Measurements from ENCODE around the gene CRIM1.

Gene CRIM1

DNA sequence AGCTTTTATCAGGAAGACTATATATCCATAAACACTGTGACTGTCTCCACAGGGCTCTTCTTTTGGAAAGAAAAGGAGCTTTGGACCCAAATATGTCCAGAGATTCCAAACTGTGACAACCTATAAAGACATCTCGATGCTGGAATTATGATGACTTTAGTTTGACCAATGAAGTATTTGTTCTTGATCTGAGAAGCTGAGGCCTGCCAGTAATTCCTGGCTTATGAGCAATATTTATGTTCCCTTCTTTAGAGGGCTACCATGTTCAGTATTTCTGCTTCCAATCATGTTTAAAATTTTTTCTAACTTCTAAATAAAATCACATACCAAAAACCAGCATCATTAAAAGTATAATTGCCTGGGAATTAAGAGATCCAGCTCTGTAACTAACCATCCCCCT lies 201.3 kb downstream of the CRIM1 start:
- Histone ChIP-seq H3K4me1 (ENCODE audit: insufficient read depth, low read length) (peaks cover 29% of the 10 kb centered on the region), H3K27me3 (ENCODE audit: insufficient read depth, low read length) (no peaks in the 10 kb centered on the region), H3K9me3 (ENCODE audit: insufficient read depth, low read depth, low read length) (no peaks in the 10 kb centered on the region), H3K9ac (ENCODE audit: low read depth, low read length) (no peak overlapping the region), H3K27ac (ENCODE audit: low read depth, low read length) (no peak overlapping the region), H3K36me3 (ENCODE audit: insufficient read depth, low read length) (peaks cover 53% of the 10 kb centered on the region), H3K4me3 (ENCODE audit: low read length) (no peak overlapping the region)
- WGBS = 90% methylated on average over 1 of the region's 1 CpG

GRCh38 chr2:36559221-36559942 lies 203.8 kb downstream of the CRIM1 start:
- Histone ChIP-seq H3K4me1 (ENCODE audit: insufficient read depth, low read length) (peaks cover 53% of the 10 kb centered on the region), H3K27me3 (ENCODE audit: insufficient read depth, low read length) (no peaks in the 10 kb centered on the region), H3K9me3 (ENCODE audit: insufficient read depth, low read depth, low read length) (no peaks in the 10 kb centered on the region), H3K4me3 (ENCODE audit: low read length) (no peak overlapping the region), H3K36me3 (ENCODE audit: insufficient read depth, low read length) (peaks cover 31% of the 10 kb centered on the region), H3K27ac (ENCODE audit: low read depth, low read length) (peak overlapping the region; percentile 6; the same call in 1 of the 2 replicates), H3K9ac (ENCODE audit: low read depth, low read length) (no peak overlapping the region)
- 78% methylated on average over 11 of the region's 11 CpGs for WGBS

DNA sequence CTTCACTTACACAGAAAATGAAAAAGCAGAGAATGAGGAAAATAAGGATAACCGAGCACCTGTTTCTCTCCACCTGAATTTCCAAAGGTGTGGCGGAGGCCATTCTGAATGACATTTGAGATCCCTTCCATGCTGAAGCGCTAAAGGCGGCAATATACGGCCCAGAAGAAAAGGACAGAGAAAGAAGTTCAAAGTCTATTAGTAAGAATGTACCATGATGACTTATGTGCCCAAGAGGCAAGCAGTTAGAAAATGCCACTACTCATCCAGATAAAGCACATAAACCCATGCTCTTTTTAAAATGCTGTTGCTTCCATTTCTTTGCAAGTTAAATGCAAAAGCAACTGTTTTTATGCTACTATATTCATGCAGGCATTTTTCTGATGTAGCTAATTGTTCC lies 205.1 kb downstream of the CRIM1 start:
- 96% methylated on average over 5 of the region's 5 CpGs for WGBS
- no peaks in the 10 kb centered on the region for H3K9me3 ChIP-seq (ENCODE audit: insufficient read depth, low read depth, low read length)
- peaks cover 57% of the 10 kb centered on the region for H3K4me1 ChIP-seq (ENCODE audit: insufficient read depth, low read length)
- peaks cover 18% of the 10 kb centered on the region for H3K36me3 ChIP-seq (ENCODE audit: insufficient read depth, low read length)
- H3K27ac ChIP-seq (ENCODE audit: low read depth, low read length) = peak overlapping the region; percentile 73
- no peaks in the 10 kb centered on the region for H3K27me3 ChIP-seq (ENCODE audit: insufficient read depth, low read length)
- no peak overlapping the region for H3K4me3 ChIP-seq (ENCODE audit: low read length)
- H3K9ac ChIP-seq (ENCODE audit: low read depth, low read length) = no peak overlapping the region; the same call in 1 of the 2 replicates

DNA sequence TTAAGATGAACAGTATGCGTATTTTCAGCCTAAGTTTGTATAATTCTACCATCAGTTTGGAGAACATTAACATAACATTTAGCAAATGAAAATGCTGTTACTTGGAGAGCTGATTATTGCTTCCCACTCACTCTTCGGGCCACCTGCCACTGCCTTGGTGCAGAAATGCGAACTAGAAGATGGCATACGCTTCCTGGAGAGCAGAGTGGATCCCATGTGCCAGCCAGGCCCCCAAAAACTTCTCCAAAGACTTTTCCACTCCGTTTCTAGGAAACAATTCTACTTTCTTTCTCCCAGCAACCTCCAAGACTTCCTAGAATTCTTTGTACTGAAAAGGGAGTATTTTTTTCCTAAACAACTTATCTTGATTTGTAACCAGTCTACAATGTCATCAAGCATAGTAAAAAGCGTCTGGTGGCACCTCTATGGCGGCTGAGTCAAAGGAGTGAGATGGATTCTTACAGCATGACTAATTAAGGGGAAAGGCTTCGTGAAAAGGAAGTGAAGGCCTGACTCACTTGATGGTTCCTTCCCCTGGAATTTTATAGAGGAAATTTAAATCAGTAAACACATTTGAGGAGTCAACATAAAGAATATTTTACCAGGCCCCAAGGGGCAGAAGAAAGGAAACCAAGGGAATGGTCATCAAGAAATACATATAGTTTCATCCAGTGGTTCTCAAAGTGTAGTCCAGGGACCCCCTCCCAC lies 205.8 kb downstream of the CRIM1 start:
- 67% methylated on average over 7 of the region's 8 CpGs for WGBS
- Histone ChIP-seq H3K27me3 (ENCODE audit: insufficient read depth, low read length) (no peaks in the 10 kb centered on the region), H3K9ac (ENCODE audit: low read depth, low read length) (peak overlapping the region; percentile 9; the same call in 1 of the 2 replicates), H3K27ac (ENCODE audit: low read depth, low read length) (peak overlapping the region; percentile 73), H3K4me3 (ENCODE audit: low read length) (no peak overlapping the region), H3K4me1 (ENCODE audit: insufficient read depth, low read length) (peaks cover 57% of the 10 kb centered on the region), H3K9me3 (ENCODE audit: insufficient read depth, low read depth, low read length) (no peaks in the 10 kb centered on the region), H3K36me3 (ENCODE audit: insufficient read depth, low read length) (peaks cover 15% of the 10 kb centered on the region)

DNA sequence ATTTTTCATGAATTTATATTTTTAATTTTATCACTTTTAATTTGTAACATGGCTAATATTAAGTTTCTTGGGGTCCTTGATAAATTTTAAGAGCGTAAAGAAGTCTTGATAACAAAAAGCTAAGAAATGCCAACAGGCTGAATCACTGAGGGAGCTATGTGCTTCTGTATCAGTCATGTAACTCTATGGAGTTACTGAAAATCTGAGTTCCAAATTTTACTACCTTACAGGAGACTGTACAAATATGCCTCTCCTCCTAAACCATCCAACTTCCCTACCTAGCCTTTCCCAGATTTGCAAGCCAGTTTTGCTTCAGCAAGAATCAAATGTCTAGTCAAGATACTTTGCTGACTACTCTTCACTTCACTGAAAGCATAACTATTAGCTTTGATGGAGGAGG lies 206.7 kb downstream of the CRIM1 start:
- H3K36me3 ChIP-seq (ENCODE audit: insufficient read depth, low read length) = peaks cover 18% of the 10 kb centered on the region
- H3K9ac ChIP-seq (ENCODE audit: low read depth, low read length) = no peak overlapping the region
- WGBS = 96% methylated on average over 1 of the region's 1 CpG
- H3K27ac ChIP-seq (ENCODE audit: low read depth, low read length) = 0 out of 2 replicates have a peak overlapping the region, but pooled peaks have one; percentile 7
- no peaks in the 10 kb centered on the region for H3K27me3 ChIP-seq (ENCODE audit: insufficient read depth, low read length)
- no peak overlapping the region for H3K4me3 ChIP-seq (ENCODE audit: low read length)
- H3K9me3 ChIP-seq (ENCODE audit: insufficient read depth, low read depth, low read length) = no peaks in the 10 kb centered on the region
- peaks cover 57% of the 10 kb centered on the region for H3K4me1 ChIP-seq (ENCODE audit: insufficient read depth, low read length)

DNA sequence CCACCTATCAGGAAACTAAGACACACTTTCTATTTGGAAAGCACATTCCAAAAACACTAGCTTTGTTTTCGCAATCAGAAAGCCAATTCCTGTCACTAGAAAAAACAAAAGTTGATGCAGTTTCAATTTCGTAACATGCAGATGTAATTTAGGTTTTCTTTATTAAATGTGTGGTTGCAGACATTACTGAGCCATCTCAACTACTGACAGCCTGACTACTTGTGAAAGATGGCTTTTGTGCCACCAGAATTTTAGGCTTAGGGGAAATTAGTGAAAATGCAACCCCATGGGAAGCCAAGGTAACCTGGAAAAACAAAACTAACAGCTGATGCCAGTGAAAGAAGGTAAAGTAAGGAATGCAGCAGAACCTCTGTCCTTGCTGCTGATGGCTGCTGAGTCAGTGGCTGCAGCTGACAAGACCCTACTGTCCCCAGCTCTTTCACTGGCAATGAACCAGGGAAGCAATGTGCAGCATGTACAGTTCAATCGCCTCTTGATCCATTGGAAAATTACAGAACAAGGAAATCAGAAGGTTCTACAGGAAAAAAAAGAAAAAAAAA lies 207.5 kb downstream of the CRIM1 start:
- Histone ChIP-seq H3K4me1 (ENCODE audit: insufficient read depth, low read length) (peaks cover 62% of the 10 kb centered on the region), H3K9me3 (ENCODE audit: insufficient read depth, low read depth, low read length) (no peaks in the 10 kb centered on the region), H3K27me3 (ENCODE audit: insufficient read depth, low read length) (no peaks in the 10 kb centered on the region), H3K9ac (ENCODE audit: low read depth, low read length) (0 out of 2 replicates have a peak overlapping the region, but pooled peaks have one; percentile 34), H3K36me3 (ENCODE audit: insufficient read depth, low read length) (peaks cover 18% of the 10 kb centered on the region), H3K27ac (ENCODE audit: low read depth, low read length) (peak overlapping the region; percentile 39; the same call in 1 of the 2 replicates), H3K4me3 (ENCODE audit: low read length) (no peak overlapping the region)
- 97% methylated on average over 3 of the region's 3 CpGs for WGBS

DNA sequence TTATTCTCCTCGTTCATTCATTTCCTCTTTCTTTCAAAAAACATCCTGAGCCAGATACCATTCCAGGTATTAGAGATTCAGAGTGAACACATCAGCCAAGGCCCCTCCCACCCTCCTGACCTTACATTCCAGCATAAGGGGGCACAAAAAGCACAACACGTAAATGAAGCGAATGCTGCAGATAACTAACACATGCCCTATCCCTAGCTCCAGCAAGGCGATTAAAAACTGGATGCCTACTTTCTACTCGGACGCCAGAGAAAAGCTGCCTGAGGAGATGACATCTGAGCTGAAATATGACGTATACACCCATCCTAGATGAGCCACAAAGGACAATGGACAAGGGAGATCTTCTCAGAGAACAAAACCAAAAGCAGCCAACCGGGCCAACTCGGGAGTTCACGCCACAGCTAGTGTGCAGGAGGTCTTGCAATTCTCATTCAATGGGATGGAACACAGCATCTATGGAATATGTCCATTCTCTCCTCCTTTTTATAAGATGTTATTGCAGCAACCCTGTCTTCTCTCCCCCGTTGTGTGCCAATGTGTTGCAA lies 208.9 kb downstream of the CRIM1 start:
- 95% methylated on average over 11 of the region's 11 CpGs for WGBS
- H3K9me3 ChIP-seq (ENCODE audit: insufficient read depth, low read depth, low read length) = no peaks in the 10 kb centered on the region
- H3K27me3 ChIP-seq (ENCODE audit: insufficient read depth, low read length) = no peaks in the 10 kb centered on the region
- peaks cover 13% of the 10 kb centered on the region for H3K36me3 ChIP-seq (ENCODE audit: insufficient read depth, low read length)
- no peak overlapping the region; the same call in 1 of the 2 replicates for H3K27ac ChIP-seq (ENCODE audit: low read depth, low read length)
- H3K9ac ChIP-seq (ENCODE audit: low read depth, low read length) = no peak overlapping the region
- H3K4me1 ChIP-seq (ENCODE audit: insufficient read depth, low read length) = peaks cover 68% of the 10 kb centered on the region
- H3K4me3 ChIP-seq (ENCODE audit: low read length) = no peak overlapping the region

- Histone ChIP-seq H3K9ac (ENCODE audit: low read depth, low read length) (no peak overlapping the region), H3K4me1 (ENCODE audit: insufficient read depth, low read length) (peaks cover 62% of the 10 kb centered on the region), H3K27ac (ENCODE audit: low read depth, low read length) (no peak overlapping the region), H3K4me3 (ENCODE audit: low read length) (no peak overlapping the region), H3K9me3 (ENCODE audit: insufficient read depth, low read depth, low read length) (no peaks in the 10 kb centered on the region), H3K36me3 (ENCODE audit: insufficient read depth, low read length) (peaks cover 9% of the 10 kb centered on the region), H3K27me3 (ENCODE audit: insufficient read depth, low read length) (no peaks in the 10 kb centered on the region)
- 98% methylated on average over 4 of the region's 4 CpGs for WGBS
Observed at GRCh38 chr2:36565712-36566111, 210.1 kb downstream of the CRIM1 start.

- 91% methylated on average over 4 of the region's 4 CpGs for WGBS
- Histone ChIP-seq H3K4me1 (ENCODE audit: insufficient read depth, low read length) (peaks cover 50% of the 10 kb centered on the region), H3K9ac (ENCODE audit: low read depth, low read length) (no peak overlapping the region), H3K36me3 (ENCODE audit: insufficient read depth, low read length) (peaks cover 6% of the 10 kb centered on the region), H3K27me3 (ENCODE audit: insufficient read depth, low read length) (no peaks in the 10 kb centered on the region), H3K27ac (ENCODE audit: low read depth, low read length) (no peak overlapping the region), H3K9me3 (ENCODE audit: insufficient read depth, low read depth, low read length) (no peaks in the 10 kb centered on the region), H3K4me3 (ENCODE audit: low read length) (no peak overlapping the region)
Observed at GRCh38 chr2:36566887-36567286, 211.3 kb downstream of the CRIM1 start.

DNA sequence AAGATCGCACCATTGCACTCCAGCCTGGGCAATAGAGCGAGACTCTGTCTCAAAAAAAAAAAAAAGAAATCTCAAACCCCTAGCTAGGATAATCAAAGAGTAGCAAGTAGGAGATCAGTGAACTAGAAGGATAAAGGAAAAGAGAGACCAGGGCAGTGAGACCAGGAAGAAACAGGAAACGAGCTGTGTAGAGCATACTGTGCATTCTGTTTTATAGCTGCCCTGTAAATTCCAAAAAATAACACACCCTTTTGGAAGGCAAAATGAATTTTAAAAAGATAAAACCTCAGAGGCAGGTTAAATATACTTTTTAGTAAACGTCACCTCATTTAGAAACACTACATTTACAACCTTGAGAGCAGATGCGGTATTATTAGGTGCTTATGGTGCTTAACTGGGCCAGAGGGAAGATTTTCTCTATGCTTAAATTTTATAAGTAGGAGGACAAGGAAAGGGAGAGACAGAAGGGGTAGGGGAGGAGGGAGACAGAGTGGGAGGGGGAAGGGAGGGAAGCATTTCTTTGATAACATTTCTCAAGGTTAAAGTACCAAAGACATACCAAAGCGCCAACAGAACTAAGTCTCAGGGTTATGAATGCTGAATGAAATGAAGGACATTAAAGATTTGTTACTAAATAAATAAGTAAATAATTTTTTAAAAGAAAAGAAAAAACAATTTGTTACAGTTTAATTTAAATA lies 212.3 kb downstream of the CRIM1 start:
- peaks cover 51% of the 10 kb centered on the region for H3K4me1 ChIP-seq (ENCODE audit: insufficient read depth, low read length)

More for the DNA sequence above, 212.3 kb downstream of the CRIM1 start:
- 94% methylated on average over 4 of the region's 6 CpGs for WGBS
- Histone ChIP-seq H3K27ac (ENCODE audit: low read depth, low read length) (no peak overlapping the region), H3K4me3 (ENCODE audit: low read length) (no peak overlapping the region), H3K9me3 (ENCODE audit: insufficient read depth, low read depth, low read length) (no peaks in the 10 kb centered on the region), H3K36me3 (ENCODE audit: insufficient read depth, low read length) (peaks cover 6% of the 10 kb centered on the region), H3K9ac (ENCODE audit: low read depth, low read length) (0 out of 2 replicates have a peak overlapping the region, but pooled peaks have one; percentile 16), H3K27me3 (ENCODE audit: insufficient read depth, low read length) (no peaks in the 10 kb centered on the region)

Data from HUES64 (cell line).